ENCODE measurements around the gene GMPR2.
"Not testable (repeated sequence)": the region's sequence is repeated elsewhere in the genome, so short reads cannot be mapped to it uniquely, and the experiment has no call there.

GMPR2 gene

DNA sequence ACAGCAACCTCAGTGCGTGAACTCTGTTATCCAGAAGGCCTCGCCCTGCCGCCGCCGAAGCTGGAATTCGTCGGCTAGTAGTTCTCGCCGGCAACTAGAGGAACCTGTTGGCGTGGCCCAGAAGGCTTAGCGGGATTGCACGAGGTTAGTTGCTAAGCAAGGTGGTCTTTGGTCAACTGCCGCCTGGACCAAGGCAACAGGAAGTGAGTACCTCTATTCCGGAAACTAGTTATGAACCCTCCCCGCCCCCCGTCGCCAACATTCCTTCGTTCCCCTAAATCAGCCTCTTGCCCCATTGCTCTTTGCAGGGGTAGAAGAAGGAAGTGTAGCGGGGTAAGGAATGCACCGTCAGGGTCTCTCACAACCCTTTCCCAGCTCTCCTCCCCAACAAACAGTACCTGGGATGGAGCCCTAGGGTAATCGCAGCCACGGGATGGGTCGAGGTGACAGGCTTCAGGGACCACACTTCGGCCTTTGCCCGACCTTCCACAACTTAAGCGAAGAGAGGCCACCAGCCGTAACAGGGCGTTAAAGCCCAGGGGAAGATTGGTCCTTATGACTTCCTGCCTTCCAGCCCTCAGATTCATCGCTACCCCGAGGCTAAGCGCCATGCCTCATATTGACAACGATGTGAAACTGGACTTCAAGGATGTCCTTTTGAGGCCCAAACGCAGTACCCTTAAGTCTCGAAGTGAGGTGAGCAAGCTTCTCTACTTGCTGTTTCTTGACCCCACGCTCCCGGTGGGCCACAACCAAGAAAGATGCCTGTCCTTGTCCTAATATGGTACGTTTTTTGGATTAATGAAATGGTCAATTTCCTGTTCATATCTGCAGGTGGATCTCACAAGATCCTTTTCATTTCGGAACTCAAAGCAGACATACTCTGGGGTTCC lies at the start of gene GMPR2:
TSS of gene GMPR2 (plus strand) at position 285 of the 893 bp plus-strand sequence. CDS start at position 610, 325 bp downstream.
- DNase-seq = no peak

DNA sequence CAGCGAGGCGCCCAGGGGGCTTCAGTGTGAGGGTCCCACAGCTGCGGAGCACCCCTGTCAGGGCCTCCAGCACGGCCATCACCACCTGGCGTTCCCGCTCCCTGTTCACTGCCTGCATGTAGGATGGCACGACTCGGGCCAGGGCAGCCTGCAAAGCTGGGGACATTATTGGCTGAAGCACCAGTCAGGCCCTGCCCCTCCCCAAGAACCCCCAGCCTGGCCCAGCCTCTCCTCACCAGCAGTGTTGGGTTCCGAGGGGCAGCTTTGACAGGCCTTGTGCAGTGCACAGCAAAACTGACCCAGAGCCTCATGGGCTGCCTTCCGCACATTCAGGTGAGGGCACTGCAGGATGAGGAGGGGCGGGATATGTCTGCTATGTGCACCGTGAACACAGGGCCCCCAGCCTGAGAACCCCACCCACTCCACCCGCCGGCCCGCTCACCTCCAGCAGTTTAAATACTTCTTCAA lies 49.7 kb upstream of the GMPR2 start:
- DNase-seq = no peak

DNA sequence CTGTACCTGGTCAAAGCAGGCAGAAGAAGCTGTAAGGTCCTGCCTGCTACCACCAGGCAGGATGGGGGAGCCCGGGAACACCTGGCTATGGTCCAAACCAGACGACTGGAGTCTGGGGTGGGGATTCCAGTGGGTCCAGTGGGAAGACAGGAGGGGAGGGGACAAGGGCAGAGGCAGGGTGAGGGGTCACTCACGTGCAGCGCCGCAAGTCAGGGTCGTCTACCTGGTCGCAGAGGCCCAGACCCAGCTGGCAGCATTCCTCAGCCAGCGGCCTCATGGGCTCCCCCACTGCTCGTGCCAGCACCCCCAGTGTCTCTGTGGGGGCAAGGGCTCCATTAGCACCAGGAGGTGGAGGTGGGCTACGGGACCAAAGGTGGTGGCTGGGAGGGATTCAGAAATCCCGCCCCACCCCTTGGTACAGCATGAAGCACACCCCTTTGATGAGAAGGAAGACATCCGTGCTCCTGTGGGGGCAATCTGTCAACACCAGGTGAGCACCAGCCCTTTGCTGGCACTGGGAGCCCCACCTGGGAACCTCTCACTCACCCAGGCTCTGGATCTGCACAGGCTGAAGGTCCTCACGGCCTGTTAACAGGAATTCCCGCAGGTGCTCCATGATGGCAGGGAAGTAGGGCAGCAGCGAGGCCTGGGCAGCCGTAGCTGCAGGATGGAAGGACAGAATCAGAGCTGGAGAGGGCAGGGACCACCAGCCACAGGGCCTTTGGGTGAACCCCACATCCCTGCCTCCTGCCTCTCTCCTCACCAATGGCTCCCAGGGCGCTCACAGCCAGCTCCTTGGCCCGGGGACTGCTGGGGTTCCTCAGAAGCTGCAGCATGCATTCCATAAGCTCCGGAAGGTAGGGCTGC lies 48.4 kb upstream of the GMPR2 start:
- DNase-seq = no peak

DNA sequence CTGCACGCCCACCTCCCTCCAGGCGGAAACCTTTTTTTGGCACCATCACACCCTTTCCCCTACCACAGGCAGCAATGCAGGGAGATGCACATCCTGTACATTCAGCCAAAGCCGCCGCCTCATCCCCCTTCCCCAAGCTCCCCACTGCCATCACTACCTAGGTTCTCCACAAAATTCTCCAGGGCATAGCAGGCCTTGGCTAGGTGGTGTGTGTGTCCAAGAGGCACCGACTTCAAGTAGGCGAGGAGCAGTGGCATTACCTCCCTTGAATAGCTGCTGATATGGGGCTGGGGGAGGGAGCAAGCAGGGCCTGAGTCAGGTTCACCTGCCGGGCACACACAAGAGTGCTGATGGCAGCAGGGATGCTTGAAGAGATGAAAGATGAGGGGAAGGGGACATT lies 47.7 kb upstream of the GMPR2 start:
- DNase-seq = no peak

DNA sequence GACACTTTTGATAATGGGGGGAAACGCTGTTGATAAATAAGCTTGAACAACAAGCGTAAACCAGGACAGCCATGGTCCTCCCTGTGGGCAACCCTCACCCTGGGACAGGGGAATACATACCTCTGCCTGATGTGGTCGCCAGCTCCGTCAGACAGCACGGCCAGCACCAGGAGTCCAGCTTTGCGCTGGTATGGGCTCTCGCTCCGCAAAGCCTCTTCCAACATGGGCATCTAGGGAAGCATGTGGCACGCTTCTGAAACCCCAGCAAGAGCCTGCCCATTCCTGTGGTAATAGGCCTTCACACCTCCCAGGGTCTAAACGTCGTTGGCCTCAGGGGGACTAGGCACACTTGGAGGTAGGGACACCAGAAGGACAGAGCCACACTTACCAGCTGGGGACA lies 47.0 kb upstream of the GMPR2 start:
- DNase-seq = no peak

DNA sequence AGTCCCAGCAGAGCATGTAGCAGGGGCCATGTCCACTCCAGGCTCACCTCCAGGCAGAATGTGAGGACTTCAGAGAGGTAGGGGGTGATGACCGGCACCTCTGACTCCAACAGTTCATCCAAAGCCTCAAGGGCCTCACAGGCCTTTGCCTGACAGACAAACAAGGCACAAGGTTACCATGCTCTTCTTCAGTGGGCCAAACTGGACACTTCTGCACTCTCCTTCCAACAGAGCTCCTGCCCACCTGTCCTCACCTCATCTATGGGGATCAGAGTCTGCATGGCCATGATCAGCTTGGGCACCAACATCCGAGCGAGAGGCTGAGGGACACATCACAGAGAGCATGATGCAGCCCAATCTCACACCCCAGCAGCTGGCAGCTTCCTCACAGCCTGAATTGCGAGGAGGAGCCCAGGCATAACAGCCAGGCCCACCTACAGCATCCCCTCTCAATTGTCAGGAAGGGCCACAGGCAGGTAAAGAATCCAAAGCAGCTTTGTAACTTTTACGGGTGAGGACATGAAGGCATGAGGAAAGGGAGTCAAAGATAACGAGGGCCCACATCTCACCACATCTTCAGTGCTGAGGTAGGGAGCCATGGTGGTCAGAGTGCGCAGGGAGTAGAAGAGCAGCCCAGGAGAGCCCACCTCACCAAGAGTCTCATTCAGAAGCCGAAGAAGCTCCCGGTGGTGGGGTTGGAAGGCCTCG lies 45.7 kb upstream of the GMPR2 start:
- no peak for DNase-seq

DNA sequence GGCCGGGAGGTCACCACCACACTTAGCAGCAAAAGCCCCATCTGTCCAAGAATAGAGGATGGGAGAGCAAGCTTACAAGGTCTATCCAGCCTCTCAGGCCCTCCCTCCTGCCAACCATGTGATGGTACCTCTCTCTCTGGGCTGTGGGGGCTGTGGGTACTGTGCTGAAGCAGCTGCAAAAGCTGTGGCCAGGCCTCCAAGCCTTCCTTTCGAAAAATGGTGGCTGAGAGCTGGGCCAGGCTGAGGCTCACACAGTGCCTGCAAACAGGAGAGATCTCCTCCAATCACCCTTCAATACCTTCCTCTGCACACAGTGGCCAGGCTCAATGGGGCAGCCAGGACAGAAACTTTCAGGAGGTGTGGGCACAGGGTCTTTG lies 45.2 kb upstream of the GMPR2 start:
- no peak for DNase-seq

DNA sequence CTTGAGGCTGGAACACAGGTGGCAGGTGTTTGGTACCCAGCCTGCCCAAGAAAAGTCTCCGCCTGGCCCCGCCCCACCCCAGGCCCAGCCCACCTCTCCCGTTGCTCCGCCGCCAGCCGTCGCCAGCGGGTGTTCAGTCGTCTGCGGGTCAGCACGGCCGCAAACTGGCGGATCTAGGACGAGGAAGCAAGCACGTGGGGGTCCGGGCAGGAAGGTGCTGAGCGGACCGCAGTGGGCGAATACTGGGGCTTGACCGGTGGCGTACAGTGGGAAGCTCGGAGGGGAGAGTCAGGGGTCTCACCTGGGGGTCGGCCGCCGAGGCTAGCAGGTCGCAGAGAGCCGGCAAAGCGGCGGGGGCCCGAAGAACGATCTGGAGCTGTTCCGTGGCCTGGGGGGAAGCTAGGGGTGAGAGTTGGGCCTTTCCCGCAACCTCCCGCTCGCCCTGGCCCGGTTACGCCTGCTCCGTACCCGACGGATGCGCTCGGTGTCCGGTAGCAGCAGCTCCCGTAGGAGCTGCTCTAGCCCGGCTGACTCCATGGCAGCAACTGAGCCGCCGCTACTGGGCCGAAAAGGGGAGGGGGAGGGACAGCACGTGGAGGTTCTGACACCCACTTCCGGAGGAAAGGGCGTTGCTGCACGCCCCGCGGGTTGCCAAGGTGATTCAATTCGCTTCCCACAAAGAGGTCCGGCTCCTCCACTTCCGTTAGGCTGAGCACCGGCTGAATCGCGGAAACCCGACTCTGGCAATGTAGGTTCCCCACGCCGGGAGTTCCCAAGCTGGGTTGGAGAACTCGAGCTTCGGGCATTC lies 44.3 kb upstream of the GMPR2 start, which contains the start of gene IPO4:
TSS of gene IPO4 (minus strand) at position 566 of the 808 bp plus-strand sequence. CDS start at position 537, 29 bp downstream.
- peak; percentile 98 for DNase-seq

DNA sequence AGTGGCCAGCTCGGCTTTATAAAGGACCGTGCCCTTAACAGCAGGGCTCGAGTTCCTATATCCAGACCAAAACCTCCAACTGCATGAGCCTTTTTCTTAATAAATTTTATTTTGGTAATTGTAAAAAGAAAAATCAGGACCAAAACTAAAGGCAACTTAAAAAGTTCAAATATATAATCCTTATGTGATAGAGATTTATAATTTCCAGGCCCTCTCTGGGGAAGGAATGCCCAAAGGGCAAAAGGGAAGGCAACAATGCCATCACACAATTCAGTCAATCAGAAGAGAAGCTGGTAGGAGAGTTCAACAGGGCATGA lies 43.7 kb upstream of the GMPR2 start:
- DNase-seq = no peak

DNA sequence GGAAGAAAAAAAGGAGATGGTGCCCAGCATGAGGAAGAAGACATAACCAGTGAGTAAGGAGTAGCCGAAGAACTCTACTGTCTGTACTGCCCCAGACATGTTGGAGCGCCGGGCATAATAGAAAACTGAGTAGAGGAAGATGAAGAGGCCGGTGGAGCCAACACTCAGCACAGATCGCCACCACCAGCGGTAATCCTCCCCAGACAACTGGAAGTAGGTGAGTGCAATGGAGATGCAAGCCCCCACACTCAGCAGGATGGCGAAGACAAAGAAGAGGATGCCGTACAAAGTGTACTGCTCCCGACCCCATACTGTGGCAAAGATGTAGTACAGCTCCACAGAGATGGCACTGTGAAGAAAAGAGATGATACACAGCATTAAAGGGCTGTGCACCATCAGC lies 43.3 kb upstream of the GMPR2 start:
- DNase-seq = no peak

DNA sequence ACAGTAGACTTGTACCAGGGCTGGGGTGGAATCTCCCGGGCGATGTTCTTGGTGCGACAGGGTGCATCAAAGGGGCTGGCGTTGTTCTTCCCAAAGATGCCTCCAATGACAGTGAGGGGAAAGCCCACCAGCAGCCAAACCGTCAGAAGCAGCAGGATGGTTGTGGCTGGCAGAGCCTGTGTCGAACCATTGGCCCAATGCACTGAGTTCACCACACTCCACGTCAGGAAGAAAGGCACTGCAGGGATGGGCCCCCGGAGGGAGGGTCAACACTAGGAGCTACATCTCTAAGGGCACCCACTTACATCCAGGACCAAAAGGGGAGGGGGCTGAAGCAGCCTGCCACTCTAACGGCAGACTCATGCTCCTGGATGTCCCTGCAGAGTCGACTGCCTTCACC lies 42.3 kb upstream of the GMPR2 start:
- no peak for DNase-seq

- no peak for DNase-seq
Measured at GRCh38 chr14:24192933-24193332, 39.8 kb upstream of the GMPR2 start.

DNA sequence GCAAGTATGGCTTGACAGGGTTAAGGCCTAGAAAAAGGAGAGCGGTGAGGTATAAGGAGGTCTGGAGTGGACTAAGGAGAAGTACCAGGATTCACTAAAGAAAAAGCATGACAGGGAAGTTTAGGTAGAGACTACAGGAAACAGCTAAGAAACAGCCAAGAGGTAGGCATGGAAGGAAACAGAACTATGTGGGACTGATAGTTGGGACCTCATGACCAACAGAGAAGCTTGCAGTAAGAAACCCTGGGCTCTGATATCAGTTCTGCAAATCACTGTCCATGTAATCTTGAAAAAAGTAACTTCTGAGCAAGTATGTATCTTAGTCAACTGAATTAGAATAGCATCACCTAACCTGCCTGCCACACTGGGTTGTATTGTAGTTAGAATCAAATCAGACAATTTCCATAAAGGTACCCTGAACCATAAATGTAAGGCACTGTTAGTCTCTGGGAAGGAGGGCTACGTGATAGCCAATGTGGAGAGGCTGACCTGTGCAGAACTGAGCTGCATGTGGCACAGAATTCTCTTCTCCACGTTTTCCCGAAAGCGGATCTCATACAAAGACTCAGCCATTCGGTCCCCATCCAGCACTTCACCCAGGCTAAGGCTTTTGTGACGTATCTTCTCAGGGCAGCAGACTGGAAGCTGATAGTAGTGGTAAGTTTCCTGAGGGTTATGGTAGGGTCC lies 38.4 kb upstream of the GMPR2 start:
- no peak for DNase-seq

DNA sequence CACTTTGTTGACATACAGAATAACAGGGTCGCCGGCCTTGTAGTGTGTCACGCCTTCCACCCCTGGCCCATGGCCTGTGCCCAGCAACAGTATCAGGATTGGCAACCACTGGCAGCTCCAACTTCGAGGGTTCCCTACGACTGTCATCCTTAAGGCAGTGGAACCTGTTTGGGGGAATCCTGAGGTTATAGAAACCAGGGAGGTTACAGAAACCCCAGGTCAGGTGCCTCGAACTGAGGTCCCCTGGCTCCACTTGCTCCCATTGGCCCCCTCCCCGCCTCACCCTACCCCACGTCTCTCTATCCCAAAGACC lies 37.9 kb upstream of the GMPR2 start:
- no peak for DNase-seq

DNA sequence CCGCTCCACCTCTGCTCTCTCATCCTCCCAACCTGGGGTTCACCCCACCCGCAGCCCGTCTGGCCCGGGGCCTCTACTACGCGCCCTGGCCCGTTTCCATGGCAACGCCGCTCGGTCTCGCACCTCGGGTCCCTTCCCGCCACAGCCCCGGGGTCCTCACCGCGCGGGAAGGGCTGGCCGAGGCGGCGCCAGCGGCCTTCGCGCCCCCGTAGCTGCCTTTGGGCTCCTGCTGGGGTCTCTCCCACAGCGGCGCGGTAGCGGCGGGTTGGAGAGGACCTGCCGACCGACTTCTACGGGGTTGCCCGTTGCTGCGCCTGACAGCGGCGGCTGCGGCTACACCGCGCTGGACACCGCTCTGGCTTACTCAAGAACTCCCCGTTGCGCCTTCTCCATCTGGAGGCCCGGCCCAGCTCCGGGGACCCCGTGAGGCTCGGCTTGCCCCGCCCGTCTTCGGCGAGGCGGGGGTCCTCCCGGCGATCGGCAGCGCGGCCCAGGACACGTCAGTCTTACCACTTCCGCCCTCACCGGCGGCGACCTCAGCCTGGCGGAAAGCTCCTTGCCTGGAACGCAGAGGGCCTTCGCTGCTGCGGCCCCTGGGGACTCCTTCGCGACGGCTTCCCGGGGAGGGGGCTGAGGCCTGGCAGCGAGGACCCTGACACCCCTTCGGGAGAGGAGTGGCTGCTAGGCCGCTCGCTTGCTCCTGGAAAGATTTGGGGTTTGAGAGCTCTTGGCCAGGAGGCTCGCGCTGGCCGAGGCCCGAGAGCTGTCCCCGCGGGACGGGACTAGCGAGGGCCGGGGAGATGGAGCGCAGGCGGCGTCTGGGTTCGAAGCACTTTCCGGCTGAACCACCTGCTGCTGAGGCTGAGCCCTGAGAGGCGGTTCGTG lies 37.3 kb upstream of the GMPR2 start, which contains the start of gene TM9SF1:
TSS of gene TM9SF1 (minus strand) at position 256 of the 885 bp plus-strand sequence. CDS start 422 bp downstream, outside the sequence.
- DNase-seq = peak; percentile 86

- DNase-seq = no peak
Measured at GRCh38 chr14:24196071-24197055, 36.4 kb upstream of the GMPR2 start.

- DNase-seq = no peak
Measured at GRCh38 chr14:24197056-24197450, 35.7 kb upstream of the GMPR2 start.

DNA sequence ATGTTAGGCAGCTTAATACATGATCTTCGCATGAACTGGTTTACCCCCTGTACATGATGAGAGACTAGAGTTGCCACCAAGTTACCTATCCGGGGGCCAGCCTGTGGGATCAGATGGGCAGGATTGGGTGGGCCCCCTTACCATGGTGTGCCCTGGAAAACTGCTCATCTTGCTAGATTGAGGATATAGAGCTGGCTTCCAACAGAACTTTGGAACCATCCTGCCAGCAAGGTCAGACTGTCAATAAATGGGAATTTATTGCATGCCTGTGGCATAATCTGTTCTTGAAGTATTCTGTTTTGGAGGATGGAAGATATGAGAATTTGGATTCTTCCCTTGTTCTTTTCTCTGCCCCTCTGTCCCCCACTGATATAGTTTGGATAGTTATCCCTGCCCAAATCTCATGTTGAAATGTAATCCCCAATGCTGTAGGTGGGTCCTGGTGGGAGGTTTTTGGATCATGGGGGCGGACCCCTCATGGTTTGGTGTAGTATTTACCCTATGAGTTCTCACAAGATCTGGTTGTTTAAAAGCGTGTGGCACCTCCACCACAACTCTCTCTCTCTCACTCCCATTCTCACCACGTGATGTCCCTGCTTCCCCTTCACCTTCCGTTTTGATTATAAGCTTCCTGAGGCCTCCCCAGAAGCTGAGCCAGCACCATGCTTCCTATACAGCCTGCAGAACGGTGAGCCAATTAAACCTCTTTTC lies 33.8 kb upstream of the GMPR2 start:
- no peak for DNase-seq

DNA sequence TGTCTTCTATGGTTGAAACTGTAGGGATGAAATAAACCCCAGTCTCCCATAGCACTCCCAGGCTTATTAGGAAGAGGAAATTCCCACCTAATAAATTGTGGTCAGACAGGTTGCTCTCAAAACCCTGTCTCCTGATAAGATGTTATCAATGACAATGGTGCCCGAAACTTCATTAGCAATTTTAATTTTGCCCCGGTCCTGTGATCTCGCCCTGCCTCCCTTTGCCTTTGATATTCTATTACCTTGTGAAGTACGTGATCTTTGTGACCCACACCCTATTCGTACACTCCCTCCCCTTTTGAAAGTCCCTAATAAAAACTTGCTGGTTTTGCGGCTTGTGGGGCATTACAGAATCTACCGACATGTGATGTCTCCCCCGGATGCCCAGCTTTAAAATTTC lies 30.2 kb upstream of the GMPR2 start:
- not testable (repeated sequence) for DNase-seq
